GM18502 (cell line): ENCODE results near the gene MDFIC.
"Not testable (repeated sequence)": the region's sequence is repeated elsewhere in the genome, so short reads cannot be mapped to it uniquely, and the experiment has no call there.

Experiments
- ATAC-seq: cut with Tn5 transposase; IDR thresholded peaks from one replicate; pipeline ENCODE4 v1.9.1; 2021; ENCODE audit warnings: mild to moderate bottlenecking; ENCODE audit not compliant: unreplicated experiment, poor library complexity

Gene MDFIC, protein sequence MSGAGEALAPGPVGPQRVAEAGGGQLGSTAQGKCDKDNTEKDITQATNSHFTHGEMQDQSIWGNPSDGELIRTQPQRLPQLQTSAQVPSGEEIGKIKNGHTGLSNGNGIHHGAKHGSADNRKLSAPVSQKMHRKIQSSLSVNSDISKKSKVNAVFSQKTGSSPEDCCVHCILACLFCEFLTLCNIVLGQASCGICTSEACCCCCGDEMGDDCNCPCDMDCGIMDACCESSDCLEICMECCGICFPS

DNA sequence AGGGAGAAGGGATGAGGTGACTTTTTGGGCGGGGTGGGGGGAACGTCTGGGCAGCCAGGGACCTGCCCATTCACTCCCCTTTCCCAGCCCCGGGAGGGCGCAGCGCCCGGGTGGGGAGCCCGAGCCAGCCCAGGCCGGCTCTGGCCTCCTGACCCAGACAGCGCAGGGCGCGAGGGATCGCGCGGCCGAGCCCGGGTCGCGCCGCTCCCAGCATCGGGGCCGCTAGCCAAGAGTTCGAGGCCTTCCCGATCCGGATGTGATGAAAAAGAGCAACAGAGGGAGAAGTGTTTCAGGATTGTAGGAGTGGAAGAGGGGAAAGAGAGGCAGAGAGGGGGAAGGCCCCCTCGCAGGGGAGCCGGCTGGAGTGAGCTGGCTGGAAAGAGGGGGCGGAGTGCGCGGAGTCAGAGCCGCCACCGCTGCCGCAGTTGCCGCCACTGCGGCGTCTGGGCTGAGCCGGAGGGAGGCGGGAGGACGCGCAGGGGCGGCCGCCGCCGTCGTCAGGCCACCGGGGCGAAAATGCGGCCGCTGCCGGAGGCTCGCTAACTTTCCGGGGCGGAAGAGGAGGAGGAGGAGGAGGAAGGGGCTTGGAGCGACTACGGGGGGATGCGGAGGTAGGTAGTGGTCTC, at the start of gene MDFIC:
TSS of gene MDFIC (plus strand) at position 69 of the 626 bp plus-strand sequence. CDS start 940 bp downstream, outside the sequence.
- ATAC-seq: peak; percentile 45

DNA sequence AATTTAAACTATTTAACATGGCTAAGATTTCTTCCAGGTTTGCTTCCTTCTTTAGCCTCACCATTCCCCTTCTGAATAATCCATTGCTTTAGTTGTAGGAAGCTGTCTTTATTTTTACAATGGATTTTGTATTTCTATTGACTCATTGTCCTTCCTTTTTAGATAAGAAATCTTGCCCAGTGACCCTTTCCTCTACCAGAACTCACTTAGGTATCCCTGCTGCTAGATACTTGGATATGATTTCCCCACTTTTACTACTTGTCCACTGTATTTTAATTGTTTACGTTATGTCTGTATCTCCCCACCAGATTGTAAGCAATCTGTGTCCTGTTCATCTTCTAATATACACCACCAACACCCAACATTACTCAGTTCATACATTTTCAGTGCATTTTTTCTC, 47.7 kb upstream of the MDFIC start:
- ATAC-seq: no peak

DNA sequence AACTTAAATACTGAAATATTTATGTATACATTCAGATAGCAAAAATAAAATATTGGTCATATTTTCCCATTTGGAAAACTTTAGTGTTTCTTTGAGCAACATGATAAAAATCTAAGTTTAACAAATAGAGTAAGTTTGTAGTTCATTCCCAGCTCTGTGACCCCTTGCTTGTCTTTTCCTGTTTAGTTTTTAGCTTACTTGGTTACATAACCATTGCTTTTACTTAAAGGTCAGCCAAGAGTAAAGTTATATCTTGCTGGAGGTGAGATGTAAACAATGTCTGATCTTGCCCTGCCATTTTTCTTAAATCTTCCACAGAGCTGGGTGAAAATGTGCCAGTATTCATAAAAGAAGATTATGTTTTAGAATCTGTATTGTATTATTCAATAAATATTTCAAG, 46.7 kb upstream of the MDFIC start:
- no peak for ATAC-seq

DNA sequence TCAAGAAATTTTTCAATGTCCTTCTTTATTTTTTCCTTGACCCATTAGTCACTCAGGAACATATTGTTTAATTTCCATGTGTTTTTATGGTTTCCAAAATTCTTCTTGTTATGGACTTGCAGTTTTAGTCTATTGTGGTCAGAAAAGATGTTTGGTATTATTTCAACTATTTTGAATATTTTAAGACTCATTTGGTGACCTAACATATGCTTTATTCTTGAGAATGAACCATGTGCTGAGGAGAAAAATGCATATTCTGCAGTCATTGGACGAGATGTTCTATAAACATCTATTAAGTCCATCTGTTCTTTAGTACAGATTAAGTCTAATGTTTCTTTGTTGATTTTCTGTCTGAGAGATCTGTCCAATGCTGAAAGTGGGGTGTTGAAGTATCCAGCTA, 42.3 kb upstream of the MDFIC start:
- no peak for ATAC-seq

DNA sequence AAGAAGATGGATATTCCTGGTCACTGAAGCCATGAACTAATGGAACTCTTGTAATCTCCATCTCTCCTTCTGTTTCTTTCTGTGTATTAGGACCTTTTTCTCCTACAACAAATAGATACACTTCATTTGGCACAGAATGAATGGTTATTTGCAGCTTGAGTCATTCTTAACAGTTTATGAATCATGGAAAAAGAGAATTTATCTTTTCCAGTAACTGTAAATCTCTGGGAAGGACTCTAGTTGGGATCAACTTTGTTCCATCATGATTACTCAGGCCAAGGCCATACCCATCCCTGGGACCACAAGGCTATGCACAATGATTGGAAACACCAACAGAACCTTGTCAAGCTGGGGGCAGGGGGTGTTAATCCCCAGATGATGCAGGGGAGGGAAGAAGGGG, 36.1 kb upstream of the MDFIC start:
- no peak for ATAC-seq

DNA sequence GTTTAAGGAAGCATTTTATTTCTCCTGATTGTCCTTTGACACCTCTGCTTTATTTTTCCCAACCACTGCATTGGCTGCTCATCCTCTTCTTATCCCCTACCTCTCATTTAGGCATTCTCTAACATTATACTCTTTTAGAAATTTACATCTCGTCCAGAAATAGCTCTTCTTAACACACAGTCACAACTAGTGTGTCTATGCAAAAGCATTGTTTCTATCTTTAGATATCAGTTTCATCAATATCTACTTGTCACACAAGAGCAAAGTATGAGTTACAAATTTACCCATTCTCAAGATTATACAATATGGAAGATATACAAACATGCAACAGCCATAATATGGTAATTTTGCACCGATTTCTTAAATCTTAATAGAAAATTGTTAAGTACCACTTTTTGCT, 35.7 kb upstream of the MDFIC start:
- no peak for ATAC-seq

DNA sequence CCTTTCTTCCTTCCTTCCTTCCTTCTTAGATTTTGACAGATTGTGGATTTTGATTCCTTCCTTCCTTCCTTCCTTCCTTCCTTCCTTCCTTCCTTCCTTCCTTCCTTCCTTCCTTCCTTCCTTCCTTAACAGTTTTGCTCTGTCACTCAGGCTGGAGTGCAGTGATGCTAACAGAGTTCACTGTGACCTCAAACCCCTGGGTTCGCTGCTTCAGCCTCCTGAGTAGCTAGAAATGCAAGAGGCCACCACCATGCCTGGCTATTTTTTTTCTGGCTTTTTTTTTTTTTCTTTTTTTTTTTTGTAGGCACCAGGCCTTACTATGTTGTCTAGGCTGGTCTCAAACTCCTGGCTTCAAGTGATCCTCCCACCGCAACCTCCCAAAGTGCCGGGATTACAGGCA, 32.8 kb upstream of the MDFIC start:
- ATAC-seq: not testable (repeated sequence)

DNA sequence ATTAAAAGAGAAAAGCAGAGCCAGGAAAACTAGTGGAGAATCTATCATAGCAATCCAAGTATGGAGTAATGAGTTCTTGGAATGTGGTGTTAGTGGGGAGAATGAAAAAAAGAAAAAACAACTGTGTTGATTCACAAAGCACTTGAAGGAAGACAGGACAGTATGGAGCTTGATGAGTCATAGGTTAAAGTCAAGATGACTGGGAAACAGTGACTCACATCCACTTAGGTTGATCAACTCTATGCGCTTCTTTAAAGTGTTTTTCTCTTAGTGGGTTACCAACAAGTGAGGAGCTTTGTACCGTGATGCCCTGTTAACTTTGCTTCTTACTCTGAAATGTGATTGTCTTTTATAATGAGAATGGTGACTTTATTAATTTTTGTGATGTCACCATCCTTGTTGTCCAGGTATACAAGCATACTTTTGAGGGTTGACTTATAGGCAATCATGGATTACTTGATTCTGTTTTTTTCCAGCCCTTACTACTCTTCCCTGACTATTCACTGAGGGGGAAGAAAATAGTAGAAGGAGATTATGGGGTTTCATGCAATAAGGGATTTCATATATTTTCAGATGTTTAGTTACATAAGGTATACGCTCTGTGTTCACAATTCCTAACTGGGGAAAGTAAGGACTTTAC, 32.1 kb upstream of the MDFIC start:
- peak; percentile 60 for ATAC-seq

DNA sequence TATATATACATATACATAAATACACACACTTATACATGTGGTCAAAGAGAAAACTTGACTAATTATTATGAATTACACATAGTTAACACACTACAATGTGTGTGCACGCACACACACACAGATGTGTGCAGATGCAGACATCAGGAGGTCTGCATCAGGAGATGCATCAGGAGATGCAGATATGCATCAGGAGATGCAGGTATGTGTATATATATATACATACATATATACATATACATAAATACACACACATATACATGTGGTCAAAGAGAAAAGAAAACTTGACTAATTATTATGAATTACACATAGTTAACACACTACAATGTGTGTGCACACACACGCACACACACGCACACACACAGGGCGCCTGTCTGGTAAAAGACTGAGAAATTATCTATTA, 31.3 kb upstream of the MDFIC start:
- no peak for ATAC-seq

DNA sequence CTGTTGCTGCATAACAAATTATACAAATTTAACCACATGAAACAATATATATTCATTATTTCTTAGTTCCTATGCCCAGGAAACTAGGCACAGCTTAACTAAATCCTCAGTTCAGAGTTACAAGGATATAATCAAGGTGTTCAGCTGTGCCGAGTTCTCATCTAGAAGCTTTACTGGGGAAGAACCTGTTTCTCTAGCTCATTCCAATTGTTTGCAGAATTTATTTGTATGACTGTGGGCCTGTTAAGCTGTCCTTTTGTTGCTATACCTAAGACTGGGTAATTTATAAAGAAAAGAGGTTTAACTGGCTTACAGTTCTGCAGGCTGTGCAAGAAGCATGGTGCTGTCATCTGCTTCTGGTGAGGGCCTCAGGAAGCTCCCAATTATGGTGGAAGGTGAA, 21.8 kb upstream of the MDFIC start:
- ATAC-seq: no peak

DNA sequence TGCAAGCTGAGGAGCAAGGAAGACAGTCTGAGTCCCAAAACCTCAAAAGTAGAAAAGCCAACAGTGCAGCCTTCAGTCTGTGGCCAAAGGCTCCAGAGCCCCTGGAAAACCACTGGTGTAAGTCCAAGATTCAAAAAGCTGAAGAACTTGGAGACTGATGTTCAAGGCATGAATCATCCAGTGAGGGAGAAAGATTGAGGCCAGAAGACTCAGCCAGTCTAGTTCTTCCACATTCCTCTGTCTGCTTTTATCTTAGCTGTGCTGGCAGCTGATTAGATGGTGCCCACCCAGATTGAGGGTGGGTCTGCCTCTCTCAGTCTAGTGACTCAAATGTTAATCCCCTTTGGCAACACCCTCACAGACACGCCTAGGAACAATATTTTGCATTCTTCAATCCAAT, 20.1 kb upstream of the MDFIC start:
- no peak for ATAC-seq

DNA sequence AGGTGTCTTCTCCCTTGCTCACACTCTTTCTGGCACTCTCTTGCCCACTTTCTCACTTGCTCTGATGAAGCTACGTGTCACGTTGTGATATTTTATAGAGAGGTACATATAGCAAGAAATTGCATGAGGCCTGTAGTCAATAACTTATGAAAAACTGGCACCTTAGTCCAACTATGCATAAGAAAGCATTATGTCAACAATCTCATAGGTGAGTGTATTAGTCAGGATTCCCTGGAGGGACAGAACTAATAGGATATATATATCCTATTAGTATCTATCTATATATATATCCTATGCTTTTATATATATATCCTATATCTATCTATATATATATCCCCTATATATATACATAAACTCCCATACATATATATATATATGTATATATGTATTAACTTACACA, 18.8 kb upstream of the MDFIC start:
- no peak for ATAC-seq

DNA sequence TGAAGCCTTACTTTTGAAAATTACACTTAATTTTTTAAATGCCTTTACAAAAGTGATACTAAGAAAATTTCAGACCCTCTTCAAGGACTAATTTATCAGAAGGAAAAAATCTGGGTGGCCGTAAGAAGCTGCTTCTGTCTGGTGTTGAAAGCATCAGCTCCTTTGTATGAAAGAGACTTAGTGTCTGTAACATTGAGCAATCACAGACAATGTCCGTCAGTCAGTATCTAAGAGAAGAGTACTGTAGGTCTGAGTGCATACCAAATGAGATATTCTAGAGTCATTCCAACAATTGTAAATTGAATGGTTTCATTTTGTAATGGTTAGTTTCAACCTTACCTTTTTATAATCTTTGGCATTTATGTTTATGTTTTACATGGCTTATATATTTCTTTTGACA, 11.1 kb upstream of the MDFIC start:
- no peak for ATAC-seq

DNA sequence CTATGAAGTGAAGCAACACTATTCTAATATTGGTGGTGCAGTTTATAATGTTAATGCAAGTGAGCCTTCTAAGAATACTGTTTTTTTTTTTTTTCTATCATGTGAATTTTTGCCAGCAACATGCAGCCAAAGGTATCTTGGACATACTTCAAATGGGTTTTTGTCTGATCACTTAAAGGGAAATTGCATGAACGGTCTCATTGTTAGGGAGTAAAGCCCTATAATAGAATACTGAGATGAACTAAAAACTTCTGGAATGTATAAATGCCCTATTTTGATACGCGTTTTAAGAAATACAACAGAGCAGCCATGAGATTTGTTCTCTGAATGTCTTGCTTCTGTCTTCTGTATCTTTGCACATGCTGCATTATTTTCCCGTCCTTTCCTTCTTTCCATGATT, 10.5 kb upstream of the MDFIC start:
- no peak for ATAC-seq

DNA sequence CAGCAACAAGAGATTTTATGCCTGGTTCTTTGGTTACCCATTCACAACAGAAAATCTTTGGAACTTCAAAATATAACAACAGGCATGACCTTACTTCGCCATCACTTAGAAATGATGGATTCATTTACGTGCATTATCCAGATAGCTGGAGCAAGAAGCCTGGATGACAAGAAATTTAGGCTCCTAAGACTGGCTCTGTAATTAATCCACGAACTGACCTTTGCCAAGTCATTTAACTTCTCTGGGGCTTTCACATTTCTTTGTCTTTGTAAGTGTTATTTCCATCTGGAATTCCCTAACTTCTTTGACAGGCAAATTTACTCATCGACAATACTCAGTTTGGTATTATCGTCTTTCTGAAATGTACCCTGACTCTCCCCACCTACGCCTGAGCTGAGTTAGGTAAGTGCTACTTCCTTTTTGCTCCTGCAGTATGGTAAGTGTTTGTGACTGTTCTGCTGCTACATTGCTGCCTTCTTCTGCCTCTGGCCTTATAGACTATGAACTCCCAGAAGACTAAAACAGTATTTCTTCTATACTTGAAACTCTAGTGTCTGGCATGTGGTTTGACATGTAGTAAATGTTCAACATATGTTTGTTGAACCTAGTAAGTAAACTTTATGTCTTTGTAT, 5.5 kb upstream of the MDFIC start:
- ATAC-seq: peak; percentile 91

DNA sequence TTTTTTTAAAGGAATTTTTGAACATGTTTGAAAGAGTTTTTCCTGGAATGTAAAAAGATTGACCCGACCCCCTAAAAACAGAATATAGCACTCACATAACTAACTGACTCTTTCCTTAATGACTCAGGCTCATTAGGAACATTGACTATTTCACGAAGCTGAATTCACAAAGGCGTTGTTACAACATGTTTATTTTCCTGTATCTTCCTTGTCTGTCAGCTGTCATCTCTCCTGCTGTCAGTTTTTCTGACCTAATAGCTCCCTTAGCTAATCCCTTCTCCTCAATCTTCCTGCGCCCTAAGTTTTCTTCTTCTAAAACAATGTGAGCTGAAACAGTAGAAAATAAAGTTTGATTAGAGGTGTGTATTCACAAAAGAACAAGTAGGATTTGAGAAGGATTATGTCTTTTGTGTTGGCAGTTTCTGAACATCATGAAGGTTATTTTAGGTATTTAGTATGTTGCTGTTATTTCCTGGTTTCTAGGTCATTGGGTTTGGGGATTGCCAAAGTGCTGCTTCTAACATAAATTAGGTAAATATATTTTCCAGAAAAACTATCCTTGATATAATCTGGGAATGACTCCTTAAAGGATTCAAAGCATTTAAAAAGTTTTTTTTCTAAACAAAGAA, 4.6 kb upstream of the MDFIC start:
- ATAC-seq: no peak

DNA sequence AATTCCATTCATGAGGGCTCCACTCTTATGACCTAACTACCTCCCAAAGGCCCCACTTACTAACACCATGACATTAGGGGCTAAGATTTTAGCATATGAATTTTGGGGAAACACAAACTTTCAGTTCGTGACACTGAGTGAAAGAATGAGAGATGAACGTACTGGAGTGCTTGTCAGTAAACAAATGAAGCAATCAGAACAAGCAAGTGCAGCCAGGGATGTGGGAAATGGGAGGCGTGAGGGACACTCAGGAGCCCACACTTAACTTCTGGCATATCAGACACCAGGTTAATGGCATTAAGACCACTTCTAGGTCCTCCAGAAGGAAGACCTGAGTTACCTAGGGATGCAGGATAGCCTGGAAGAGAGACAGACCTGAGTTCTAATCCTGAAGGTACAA, 2.3 kb upstream of the MDFIC start:
- ATAC-seq: no peak

DNA sequence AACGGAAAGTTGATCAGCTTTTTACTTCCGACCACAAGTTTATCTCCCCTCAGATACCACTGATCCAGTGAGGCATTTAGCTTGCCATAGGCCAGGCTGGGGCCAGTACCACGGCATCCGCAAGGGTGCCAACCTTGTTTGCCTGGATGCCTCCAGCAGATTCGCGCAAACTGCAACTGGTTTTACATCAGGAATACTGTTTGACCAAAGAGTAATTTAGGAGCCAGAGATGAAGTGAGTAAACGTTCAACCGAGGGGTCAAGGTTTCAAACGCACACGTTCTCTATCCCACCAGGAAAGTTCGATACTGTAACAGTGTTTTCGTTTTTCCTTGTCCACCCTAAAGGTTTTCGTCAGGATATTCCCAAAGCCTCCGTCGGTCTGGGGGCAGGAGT, 266 bp upstream of the MDFIC start:
- ATAC-seq: no peak

DNA sequence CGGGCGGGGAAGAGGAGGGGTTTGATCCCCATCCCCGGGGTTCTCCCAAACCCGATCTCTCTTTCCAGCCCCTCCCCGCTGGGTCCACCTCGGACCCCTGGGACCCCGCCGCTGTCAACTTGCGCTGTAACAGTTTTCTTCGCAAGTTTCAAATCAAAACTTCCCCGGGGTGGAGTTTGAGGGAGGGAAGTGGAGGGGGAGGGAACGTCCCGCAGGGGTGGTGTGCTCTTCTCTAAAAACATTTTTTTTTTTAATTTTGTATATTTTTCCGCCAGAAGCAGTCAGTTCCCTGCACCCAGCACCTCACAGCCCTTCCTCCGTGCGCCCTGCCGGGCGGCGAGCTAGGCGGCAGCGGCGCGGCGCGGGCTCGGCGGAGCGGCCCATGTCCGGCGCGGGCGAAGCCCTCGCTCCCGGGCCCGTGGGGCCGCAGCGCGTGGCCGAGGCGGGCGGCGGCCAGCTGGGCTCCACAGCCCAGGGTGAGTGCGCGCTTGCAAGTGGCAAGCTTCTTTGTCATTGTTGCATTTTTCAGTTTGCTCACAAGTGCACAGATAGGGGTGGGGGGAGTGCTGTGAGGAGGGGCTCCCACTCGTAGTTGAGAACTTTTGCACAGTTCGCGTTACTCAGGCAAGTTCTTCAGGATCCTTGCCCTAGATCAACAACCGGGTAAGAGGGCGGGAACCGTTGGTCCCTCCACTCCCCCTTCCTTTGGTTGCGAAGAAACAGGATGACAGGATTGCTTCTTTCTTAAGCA, 933 bp downstream of the MDFIC start:
- peak; percentile 36 for ATAC-seq

DNA sequence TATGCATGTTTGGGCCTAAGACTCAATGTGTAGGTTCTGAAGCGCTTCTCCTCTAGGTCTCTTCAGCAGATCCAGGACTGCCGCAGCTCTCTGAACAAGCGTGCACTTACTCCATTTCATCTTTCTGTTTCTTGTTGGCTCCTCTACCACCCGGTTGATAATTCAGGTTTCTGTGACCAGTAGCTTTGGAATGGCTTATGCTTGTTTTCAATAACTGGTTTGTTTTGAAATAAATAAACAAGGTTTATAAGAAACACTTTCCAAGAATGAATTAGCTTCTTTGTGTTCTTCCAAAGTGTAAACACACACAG, 1.5 kb downstream of the MDFIC start:
- ATAC-seq: no peak
